ENCODE data around the gene RNF227.
A peak's percentile ranks its signal among the peaks of the same experiment; 100 is the strongest.

Gene RNF227

DNA sequence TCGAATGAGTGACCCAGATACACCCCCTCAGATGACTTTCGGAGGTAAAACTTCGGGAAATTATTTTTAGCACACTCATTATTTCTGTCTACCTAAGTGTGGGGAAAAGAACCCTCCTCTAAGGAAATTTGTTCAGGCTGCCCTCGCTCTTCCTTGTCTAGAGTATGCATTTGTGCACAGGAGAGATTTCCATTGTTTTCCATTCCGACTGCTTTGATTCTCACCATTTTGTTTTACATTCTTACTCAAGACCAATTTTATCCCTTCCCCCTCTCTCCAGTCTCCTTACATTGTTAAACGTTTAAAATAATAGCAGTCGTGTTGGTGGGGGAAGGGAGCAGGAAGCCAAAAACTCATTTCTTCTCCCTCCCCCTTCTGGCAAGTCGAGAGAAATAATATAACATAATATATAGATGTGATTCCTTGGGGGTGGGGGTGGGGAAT, 29.0 kb downstream of the RNF227 start:
- in situ Hi-C loops (cut with MboI; ENCODE audit: low sequenced_read_pairs, unreplicated experiment) = no loop called here
- no peak for DNase-seq (ENCODE audit: low spot score)

DNA sequence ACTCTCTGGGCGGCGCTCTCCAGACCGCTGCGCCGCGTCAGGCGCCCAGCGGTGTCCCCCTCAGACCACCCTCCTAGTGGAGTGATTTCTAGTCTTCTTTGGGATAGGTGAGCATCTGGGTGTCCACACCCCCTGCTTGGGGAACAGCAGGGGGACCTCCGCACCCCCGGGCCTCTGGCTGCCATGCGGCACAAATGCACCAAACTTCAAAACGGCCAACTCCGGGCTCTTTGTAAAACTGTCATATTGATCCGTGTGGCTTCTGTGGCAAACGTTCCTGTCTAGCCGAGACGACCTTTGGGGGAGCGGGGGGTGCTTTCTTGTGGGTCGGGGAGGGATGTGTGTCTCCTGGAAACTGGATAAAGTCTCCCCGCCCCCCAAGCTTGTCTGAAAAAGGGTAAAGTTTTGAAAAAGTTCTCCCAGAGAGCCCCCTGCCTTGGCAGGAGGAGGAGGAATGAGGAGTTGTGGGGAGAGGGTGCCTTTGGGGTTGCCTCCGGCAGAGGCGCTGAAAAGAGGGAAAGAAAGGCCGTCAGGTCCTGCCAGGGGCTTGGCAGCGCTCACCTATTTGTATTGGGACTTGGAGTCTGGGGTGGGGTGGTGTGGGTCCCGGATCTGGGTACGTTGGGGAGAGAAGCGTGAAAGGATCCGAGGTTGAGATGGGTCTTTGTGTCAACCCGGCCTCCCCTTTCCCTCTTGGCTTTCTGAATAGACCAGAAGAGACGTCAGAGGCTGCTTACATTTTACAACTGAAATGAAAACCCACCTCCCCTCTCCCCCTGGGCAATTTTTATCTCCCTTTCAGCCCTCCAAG, 29.7 kb downstream of the RNF227 start:
- TF ChIP-seq, protein P1, sequence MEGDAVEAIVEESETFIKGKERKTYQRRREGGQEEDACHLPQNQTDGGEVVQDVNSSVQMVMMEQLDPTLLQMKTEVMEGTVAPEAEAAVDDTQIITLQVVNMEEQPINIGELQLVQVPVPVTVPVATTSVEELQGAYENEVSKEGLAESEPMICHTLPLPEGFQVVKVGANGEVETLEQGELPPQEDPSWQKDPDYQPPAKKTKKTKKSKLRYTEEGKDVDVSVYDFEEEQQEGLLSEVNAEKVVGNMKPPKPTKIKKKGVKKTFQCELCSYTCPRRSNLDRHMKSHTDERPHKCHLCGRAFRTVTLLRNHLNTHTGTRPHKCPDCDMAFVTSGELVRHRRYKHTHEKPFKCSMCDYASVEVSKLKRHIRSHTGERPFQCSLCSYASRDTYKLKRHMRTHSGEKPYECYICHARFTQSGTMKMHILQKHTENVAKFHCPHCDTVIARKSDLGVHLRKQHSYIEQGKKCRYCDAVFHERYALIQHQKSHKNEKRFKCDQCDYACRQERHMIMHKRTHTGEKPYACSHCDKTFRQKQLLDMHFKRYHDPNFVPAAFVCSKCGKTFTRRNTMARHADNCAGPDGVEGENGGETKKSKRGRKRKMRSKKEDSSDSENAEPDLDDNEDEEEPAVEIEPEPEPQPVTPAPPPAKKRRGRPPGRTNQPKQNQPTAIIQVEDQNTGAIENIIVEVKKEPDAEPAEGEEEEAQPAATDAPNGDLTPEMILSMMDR (IDR thresholded peaks at IDR 0.05; ENCODE audit: borderline replicate concordance, control extremely low read depth, extremely low read depth, insufficient read depth, missing control alignments) = no peak
- peak; percentile 54 for DNase-seq (ENCODE audit: low spot score)
- in situ Hi-C loops (cut with MboI; ENCODE audit: low sequenced_read_pairs, unreplicated experiment) = no loop called here

More for the DNA sequence above, 29.0 kb downstream of the RNF227 start:
- TF ChIP-seq, protein P1 (IDR thresholded peaks at IDR 0.05; ENCODE audit: borderline replicate concordance, control extremely low read depth, extremely low read depth, insufficient read depth, missing control alignments) = no peak

DNA sequence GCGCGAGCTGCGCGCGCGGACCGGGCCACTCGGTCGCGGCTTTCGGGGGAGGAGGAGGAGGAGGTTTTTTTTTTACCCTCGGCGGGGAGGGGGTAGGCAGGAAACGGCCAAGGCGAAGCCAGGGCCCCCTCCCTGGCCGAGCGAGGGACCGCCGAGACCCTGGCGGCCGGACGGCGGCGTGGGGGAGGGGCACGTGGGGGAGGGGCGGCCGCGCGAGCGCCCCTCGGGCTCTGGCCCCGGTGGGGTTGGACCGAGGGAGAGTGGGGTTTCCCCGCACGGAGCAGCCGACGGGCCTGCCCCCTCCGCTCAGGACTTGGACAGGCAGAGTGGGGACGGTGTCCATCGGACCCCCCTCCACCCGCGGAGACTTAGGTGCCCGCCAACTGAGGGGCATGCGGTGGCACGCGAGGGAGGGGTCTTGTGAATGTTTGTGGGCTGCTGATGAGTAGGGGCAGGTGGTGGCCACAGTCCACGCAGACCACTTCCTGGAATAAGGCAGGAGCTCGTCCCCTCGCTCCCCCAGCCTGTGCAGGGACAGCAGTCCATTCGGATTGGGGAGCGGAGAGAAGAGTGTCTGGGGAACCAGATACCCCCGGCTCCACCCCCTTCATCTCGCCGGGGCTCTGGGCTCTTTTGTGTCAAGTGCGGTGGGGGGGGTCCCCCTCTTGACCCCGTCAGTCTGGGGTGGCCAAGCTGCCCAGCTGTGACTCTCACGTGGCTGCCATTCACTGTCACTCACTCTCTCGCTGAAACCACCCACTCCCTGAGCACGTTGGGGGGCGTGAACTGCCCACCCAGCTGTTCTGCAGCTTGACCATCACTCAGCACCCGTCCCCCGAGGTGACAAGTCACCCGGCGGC, 30.5 kb downstream of the RNF227 start:
- DNase-seq (ENCODE audit: low spot score) = peak; percentile 79
- in situ Hi-C loops (cut with MboI; ENCODE audit: low sequenced_read_pairs, unreplicated experiment) = no loop called here
- TF ChIP-seq, protein P1 (IDR thresholded peaks at IDR 0.05; ENCODE audit: borderline replicate concordance, control extremely low read depth, extremely low read depth, insufficient read depth, missing control alignments) = peak; percentile 11

DNA sequence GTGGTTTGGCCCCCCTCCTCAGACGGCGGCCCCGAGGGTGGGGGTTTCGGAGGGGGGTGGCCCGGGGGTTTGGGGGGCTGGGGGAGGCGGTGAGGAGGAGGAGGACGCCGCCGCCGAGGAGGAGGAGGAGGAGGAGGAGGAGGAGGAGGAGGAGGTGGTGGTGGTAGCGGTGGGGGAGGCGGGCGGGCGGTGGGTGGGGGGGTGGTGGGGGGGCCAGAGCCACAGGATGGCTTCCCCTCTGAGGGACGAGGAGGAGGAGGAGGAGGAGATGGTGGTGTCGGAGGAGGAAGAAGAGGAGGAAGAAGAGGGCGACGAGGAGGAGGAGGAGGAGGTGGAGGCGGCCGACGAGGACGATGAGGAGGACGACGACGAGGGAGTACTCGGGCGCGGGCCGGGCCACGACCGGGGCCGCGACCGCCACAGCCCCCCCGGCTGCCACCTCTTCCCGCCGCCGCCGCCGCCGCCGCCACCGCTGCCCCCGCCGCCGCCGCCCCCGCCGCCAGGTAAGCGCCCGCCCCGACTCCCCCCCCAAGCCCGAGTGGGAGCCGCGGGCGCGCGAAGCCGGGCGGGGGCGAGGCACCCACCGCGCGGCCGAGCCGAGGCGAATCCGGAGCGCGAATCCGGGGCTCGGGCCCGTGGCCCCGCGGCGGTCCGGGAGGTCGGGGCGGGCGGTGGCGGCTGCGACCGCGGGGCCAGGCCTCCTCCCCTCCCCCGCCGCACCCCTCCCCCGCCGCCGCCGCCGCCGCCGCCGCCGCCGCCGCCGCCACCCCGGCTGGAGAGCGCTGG, 31.3 kb downstream of the RNF227 start:
- in situ Hi-C loops (cut with MboI; ENCODE audit: low sequenced_read_pairs, unreplicated experiment) = no loop called here
- TF ChIP-seq, protein P1 (IDR thresholded peaks at IDR 0.05; ENCODE audit: borderline replicate concordance, control extremely low read depth, extremely low read depth, insufficient read depth, missing control alignments) = no peak
- DNase-seq (ENCODE audit: low spot score) = peak; percentile 44

DNA sequence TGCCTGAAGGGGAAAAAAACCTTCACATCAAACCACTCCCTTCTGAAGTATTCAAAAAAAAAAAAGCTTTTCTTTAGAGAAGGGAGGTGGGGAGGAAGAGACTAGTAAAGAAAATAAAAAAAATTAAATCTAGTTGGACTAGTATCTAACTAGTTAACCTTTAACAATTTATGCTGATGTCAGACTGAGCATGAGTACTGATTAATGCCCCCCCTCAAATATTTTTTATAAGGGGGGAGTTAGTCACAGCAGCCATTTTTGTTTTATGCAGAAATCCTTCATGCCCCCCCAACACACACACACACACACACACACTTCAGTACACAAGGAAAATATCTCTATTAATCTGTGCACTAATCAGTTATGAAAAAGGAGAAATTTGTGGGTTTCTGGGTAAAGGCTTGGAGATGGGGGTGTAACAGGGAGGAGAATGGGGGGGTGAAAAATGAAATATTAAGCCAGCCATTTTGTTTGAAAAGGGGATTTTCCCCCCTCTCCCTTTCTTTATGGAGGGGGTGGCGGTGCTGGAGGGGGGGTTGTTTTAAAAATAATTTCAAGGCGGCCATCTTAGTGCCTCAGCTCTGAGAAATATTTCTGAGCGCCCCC, 32.2 kb downstream of the RNF227 start:
- TF ChIP-seq, protein P1 (IDR thresholded peaks at IDR 0.05; ENCODE audit: borderline replicate concordance, control extremely low read depth, extremely low read depth, insufficient read depth, missing control alignments) = no peak
- in situ Hi-C loops (cut with MboI; ENCODE audit: low sequenced_read_pairs, unreplicated experiment) = no loop called here
- peak; percentile 63 for DNase-seq (ENCODE audit: low spot score)

All from GM13976 (cell line).